Choroid plexus epithelial cell (primary cell): ENCODE data around the gene NOTCH1.
A peak's percentile ranks its signal among the peaks of the same experiment; 100 is the strongest.

Experiments
- DNase-seq: peaks from one replicate; pipeline ENCODE4 v3.0.0-alpha.2; 2010; ENCODE audit warnings: low read depth
- H3K4me3 ChIP-seq: 2 replicates; pipeline ENCODE4 v1.5.1; 2011; ENCODE audit warnings: low read depth, mild to moderate bottlenecking, control low read depth, low read length, moderate library complexity
- TF ChIP-seq, protein P1 (sequence below): conservative IDR thresholded peaks from 2 replicates; pipeline ENCODE4 v1.5.1; 2011; ENCODE audit warnings: low read depth, mild to moderate bottlenecking, control low read depth, inconsistent platforms, low read length, moderate library complexity

NOTCH1 gene

DNA sequence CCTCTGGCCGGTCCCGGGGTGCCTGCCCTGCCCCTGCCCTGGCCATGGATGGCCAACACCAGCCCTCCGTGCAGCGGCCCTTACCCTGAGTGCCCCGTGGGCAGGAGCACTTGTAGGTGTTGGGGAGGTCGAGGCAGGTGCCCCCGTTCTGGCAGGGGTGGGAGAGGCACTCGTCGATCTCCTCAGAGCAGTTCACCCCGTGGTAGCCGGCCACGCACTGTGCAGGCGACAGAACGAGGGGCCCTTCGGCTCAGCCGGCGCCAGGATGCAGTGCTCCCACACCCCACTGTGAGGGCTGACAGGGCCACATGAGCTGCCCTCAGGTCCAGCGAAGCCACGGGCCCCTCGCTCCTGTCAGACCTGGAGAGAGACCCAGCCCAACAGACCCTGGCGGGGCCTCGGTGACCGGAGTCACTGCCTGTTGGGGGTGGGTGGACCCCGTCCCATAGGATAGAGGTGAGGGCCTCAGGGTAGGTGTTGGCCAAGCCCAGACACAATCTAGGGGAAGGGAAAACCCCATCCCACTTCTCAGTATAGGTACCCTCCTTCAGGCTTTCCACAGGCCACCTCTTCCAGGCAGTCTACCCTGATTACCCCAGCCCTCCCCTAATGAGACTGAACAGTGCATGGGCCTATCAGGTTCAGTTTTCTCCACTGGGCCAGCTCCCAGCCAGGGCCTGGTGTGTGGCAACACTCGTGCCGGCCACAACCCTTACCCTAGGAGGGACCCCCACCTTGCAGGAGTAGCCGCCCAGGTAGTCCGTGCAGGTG is 38.4 kb downstream of the NOTCH1 start:
- no peak overlapping the region for H3K4me3 ChIP-seq
- no peak for DNase-seq
- TF ChIP-seq, protein P1, sequence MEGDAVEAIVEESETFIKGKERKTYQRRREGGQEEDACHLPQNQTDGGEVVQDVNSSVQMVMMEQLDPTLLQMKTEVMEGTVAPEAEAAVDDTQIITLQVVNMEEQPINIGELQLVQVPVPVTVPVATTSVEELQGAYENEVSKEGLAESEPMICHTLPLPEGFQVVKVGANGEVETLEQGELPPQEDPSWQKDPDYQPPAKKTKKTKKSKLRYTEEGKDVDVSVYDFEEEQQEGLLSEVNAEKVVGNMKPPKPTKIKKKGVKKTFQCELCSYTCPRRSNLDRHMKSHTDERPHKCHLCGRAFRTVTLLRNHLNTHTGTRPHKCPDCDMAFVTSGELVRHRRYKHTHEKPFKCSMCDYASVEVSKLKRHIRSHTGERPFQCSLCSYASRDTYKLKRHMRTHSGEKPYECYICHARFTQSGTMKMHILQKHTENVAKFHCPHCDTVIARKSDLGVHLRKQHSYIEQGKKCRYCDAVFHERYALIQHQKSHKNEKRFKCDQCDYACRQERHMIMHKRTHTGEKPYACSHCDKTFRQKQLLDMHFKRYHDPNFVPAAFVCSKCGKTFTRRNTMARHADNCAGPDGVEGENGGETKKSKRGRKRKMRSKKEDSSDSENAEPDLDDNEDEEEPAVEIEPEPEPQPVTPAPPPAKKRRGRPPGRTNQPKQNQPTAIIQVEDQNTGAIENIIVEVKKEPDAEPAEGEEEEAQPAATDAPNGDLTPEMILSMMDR = no peak

DNA sequence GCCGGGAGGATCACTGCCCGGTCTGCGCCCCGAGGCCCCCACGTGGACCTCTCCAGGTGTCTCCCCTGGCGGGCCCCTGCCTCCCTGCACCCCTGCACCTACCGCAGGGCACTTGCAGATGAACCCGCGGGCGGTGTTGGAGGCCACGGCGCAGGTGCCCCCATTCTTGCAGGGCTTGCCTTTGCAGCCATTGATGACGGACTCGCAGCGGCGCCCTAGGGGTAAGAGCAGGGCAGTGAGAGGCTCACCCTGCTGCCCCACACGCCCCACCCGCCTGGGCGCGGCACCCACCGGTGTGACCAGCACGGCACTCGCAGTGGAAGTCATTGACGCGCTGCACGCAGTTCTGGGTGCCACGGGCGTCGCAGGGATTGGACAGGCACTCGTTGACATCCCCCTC is 39.4 kb downstream of the NOTCH1 start:
- TF ChIP-seq, protein P1 = no peak
- no peak for DNase-seq
- H3K4me3 ChIP-seq = no peak overlapping the region

DNA sequence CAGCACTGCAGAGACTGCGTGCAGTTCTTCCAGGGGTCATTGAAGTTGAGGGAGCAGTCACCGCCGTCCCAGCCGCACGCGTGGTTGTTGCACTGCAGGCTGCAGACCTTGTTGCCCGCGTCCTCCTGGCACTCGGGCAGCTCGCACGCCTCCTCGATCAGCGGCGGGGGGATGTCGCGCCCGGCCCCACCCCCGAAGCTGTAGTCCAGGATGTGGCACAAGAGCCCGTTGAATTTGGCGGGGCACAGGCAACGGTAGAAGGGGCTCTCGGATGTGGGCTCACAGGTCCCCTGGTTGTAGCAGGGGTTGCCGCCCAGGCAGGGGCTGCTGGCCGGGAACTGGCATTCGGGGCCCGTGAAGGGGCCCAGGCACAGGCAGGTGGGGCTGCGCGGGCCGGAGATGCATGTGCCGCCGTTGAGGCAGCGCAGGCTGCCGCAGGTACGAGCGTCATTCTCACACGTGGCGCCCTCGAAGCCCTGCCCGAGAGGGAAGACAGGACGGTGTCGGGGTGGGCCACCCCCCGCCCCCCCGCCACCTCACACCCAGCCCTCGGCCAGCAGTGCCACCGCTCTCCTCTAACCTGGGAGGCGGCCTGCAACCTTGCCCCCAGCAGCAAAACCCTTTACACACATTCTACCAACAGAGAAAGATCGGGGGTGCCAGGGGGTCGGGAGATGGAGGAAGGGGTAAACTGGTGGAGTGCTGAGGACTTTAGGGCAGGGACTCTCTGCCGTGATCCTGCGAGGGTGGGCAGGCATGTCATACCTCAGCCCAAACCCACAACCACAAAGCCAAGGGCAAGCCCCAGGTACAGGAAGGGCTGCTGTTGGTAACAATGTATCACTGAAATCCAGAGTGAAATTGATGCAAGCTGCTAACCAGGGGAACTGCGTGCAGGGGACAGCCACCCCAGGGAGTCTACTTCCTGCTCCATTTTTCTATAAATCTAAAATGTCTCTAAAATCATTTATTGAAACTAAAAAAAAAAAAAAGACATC is 40.1 kb downstream of the NOTCH1 start:
- no peak for DNase-seq
- no peak overlapping the region for H3K4me3 ChIP-seq
- TF ChIP-seq, protein P1 = no peak

DNA sequence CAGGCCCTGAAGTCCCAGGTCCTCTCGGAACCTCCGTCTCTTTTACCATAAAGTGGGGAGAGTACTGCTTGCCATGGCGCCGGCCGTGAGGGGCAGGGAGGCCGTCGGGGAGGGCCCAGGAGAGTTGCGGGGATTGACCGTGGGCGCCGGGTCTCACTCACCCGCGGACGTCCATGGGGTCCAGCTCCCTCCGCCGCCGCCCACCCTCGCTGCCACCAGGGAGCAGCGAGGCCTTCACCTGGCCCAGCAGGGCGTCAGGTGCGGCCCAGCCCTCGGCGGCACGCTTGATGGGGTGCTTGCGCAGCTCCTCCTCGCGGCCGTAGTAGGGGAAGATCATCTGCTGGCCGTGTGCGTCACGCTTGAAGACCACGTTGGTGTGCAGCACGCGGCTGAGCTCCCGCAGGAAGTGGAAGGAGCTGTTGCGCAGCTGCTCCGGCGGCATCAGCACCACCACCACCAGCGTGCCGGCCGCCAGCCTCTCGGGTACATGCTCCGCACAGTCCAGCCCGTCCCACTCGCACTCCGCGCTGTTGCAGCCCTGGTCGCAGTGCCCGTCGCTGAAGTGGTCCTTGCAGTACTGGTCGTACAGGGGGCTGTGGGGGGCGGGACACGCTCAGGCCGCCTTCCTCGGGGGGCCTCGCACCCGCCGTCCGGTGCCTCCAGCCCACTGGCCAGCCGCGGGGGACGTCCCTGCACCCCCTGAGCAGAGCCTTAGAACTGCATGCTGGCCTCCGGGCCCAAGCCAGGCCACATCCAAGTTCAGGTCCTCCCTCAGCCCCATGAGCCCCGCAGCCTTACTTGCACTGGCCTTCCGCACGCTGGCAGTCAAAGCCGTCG is 41.1 kb downstream of the NOTCH1 start:
- no peak overlapping the region for H3K4me3 ChIP-seq
- no peak for DNase-seq
- TF ChIP-seq, protein P1 = no peak

DNA sequence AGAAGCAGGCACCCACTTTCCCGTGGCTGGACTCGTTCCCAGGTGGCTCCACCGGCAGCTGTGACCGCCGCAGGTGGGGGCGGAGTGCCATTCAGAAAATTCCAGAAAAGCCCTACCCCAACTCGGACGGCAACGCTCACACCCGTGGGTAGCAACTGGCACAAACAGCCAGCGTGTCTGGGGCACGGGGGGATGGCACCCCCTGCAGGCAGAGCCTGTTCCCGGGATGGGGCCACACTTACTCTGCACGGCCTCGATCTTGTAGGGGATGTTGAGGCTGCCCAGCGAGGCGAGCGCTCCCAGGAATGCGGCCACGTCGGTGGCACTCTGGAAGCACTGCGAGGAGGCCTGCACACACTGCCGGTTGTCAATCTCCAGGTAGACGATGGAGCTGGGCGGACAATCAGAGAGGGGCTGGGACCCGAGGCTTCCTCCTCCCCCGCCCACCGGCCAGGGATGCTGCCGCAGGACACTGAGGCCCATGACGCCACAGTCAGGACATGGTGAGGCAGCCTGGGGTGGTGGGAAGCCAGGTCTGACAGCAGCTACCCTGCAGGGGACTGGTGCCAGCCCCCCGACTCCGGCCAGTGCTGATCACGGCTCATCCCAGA is 42.8 kb downstream of the NOTCH1 start:
- H3K4me3 ChIP-seq = no peak overlapping the region
- no peak for DNase-seq
- TF ChIP-seq, protein P1 = peak; percentile 6

DNA sequence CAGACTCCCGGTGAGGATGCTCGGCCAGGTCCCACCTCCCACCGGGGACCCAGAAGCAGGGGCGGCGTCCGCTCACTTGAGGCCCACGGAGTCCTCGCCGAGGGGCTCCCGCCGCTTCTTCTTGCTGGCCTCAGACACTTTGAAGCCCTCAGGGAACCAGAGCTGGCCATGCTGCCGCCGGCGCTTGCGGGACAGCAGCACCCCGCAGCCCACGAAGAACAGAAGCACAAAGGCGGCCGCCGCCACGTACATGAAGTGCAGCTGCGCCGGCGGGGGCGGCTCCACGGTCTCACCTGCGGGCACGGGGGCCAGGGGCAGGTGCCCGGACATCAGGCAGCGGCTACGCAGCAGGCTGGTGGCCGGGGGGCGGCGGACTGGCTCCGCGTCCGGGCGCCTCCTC is 43.7 kb downstream of the NOTCH1 start:
- H3K4me3 ChIP-seq = no peak overlapping the region
- no peak for DNase-seq
- TF ChIP-seq, protein P1 = no peak
